ENCODE results near the gene OR51V1. TPM values are rescaled to one million over a fixed set of nuclear protein-coding genes. Genes with fewer than 3 reads are reported as not detected.

Gene OR51V1
- total and polyA plus RNA-seq, 2 of the 13 experiments (the other 11 are each of a cell fraction or from before 2014, with no cell fraction given): not detected

DNA sequence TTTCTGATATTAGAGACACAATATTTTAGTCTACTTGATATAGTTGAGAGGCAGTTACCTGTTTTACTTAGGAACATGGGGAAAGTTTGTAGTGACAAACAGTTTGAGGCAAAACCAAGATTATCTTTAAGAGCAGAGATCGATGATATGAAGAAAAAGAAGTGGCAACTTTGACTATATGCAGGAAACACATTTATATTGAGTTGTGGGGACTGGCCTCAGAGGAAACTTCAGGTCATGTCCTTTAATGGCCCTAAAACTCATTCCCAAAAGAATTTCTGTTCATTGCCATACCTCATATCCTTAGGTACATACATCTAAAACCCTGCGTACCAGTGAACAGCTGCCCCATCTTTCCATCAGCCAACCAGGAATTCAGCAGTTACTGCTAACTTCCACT lies 44.7 kb upstream of the OR51V1 start:
- Histone ChIP-seq H3K4me2 (ENCODE audit: low read depth, low read length) (no peak overlapping the region), H3K27me3 (ENCODE audit: control insufficient read depth in 1 of 2, insufficient read depth in 2 of 2, low read length in 2 of 2) (peaks cover 0 to 5% of the 10 kb centered on the region in 2 experiments; a peak in 1 of 5 replicates), H2AFZ (ENCODE audit: low read length) (no peak overlapping the region), H3K9ac (ENCODE audit: insufficient read depth, low read depth, low read length) (no peak overlapping the region), H3K4me1 (ENCODE audit: insufficient read depth, low read length) (no peaks in the 10 kb centered on the region), H3K36me3 (replicated peaks in 1 of 2; ENCODE audit: control insufficient read depth in 1 of 2, insufficient read depth in 2 of 2, low read length in 2 of 2) (no peaks in the 10 kb centered on the region), H4K20me1 (ENCODE audit: insufficient read depth, low read length) (no peaks in the 10 kb centered on the region), H3K9me3 (ENCODE audit: low read length) (no peaks in the 10 kb centered on the region), H3K27ac (ENCODE audit: extremely low read length, insufficient read depth, low read length) (no peak overlapping the region), H3K79me2 (ENCODE audit: insufficient read depth, low read length) (no peaks in the 10 kb centered on the region), H3K4me3 (replicated peaks in 1 of 3; ENCODE audit: insufficient read depth in 1 of 3, low read depth in 2 of 3, low read length in 3 of 3) (no peak overlapping the region)
- WGBS (ENCODE audit: low lambda C conversion rate): 54% methylated on average over 2 of the region's 2 CpGs
- intact Hi-C loops (cut with micrococcal nuclease; ENCODE audit: unreplicated experiment): no loop called here
- ChIA-PET CTCF (ENCODE audit: low intra/inter-chr PET ratio, low total read pairs) (no interaction called here), POLR2A (no interaction called here)
- no TSS peak for BruUV-seq (replicated peaks)
- ATAC-seq (no peak), DNase-seq (ENCODE audit: low spot score) (no peak), FAIRE-seq (no peak)
- in situ Hi-C loops (cut with HindIII; ENCODE audit: extremely low pct_ligation_motif_present, low pct_unique_long_range_greater_than_20kb): no loop called here
- no peak for TF ChIP-seq ZKSCAN8 (CRISPR knock-in tag; IDR thresholded peaks at IDR 0.05; ENCODE audit: borderline replicate concordance)
- TF ChIP-seq, protein P1, sequence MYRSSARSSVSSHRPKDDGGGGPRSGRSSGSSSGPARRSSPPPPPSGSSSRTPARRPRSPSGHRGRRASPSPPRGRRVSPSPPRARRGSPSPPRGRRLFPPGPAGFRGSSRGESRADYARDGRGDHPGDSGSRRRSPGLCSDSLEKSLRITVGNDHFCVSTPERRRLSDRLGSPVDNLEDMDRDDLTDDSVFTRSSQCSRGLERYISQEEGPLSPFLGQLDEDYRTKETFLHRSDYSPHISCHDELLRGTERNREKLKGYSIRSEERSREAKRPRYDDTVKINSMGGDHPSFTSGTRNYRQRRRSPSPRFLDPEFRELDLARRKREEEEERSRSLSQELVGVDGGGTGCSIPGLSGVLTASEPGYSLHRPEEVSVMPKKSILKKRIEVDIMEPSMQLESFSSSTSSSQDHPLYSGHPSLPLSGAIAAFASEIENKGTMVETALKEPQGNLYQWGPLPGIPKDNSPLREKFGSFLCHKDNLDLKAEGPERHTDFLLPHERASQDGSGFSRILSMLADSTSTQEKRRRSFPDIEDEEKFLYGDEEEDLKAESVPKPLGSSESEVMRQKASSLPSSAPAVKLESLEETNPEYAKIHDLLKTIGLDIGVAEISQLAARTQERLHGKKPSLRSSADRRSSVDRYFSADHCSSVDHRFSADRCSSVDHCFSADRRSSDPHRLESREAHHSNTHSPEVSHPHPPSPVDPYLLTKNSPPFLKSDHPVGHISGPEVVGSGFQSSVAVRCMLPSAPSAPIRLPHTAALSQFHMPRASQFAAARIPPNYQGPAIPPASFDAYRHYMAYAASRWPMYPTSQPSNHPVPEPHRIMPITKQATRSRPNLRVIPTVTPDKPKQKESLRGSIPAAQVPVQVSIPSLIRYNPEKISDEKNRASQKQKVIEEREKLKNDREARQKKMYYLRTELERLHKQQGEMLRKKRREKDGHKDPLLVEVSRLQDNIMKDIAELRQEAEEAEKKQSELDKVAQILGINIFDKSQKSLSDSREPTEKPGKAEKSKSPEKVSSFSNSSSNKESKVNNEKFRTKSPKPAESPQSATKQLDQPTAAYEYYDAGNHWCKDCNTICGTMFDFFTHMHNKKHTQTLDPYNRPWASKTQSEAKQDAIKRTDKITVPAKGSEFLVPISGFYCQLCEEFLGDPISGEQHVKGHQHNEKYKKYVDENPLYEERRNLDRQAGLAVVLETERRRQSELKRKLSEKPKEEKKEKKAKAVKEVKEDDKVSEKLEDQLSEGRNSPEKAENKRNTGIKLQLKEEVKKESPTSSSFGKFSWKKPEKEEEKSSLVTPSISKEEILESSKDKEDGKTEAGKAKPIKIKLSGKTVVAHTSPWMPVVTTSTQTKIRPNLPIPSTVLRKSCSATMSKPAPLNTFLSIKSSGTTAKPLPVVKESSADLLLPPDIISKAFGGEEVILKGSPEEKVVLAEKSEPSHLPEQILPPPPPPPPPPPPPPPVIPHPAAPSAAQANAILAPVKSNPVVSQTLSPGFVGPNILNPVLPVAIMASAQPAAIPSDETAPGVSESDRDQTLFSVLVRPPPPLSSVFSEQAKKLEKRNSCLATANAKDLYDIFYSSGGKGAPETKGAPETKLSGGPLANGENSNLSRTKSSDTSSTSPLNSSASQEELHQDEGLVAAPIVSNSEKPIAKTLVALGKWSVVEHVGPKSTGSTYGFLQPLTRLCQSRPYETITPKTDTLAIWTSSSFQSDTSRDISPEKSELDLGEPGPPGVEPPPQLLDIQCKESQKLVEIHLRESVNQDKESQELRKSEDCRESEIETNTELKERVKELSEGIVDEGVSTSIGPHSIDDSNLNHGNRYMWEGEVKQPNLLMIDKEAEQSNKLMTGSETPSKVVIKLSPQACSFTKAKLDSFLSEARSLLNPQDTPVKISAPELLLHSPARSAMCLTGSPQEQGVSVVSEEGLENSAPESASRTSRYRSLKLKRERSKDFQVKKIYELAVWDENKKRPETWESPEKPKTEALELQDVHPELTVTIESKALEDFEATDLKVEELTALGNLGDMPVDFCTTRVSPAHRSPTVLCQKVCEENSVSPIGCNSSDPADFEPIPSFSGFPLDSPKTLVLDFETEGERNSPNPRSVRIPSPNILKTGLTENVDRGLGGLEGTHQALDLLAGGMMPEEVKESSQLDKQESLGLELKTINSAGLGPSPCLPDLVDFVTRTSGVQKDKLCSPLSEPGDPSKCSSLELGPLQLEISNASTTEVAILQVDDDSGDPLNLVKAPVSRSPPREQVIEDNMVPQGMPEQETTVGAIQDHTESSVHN (CRISPR knock-in tag; IDR thresholded peaks at IDR 0.05): no peak
- TF ChIP-seq, protein P2, sequence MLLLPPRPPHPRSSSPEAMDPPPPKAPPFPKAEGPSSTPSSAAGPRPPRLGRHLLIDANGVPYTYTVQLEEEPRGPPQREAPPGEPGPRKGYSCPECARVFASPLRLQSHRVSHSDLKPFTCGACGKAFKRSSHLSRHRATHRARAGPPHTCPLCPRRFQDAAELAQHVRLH (CRISPR knock-in tag; IDR thresholded peaks at IDR 0.05; ENCODE audit: borderline replicate concordance, low read depth): no peak
- TF ChIP-seq MZF1 (CRISPR knock-in tag; IDR thresholded peaks at IDR 0.05; ENCODE audit: borderline replicate concordance): no peak
- TF ChIP-seq, protein P3, sequence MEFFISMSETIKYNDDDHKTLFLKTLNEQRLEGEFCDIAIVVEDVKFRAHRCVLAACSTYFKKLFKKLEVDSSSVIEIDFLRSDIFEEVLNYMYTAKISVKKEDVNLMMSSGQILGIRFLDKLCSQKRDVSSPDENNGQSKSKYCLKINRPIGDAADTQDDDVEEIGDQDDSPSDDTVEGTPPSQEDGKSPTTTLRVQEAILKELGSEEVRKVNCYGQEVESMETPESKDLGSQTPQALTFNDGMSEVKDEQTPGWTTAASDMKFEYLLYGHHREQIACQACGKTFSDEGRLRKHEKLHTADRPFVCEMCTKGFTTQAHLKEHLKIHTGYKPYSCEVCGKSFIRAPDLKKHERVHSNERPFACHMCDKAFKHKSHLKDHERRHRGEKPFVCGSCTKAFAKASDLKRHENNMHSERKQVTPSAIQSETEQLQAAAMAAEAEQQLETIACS (CRISPR knock-in tag; IDR thresholded peaks at IDR 0.05): no peak
- no peak for TF ChIP-seq TCF12 (IDR thresholded peaks at IDR 0.05)
- TF ChIP-seq TCF12 (CRISPR knock-in tag; IDR thresholded peaks at IDR 0.05): no peak
- no peak for TF ChIP-seq TCF7L2 (IDR thresholded peaks at IDR 0.05; ENCODE audit: low read depth, low read length)
- no peak for TF ChIP-seq KDM5B (CRISPR knock-in tag; IDR thresholded peaks at IDR 0.05; ENCODE audit: borderline replicate concordance)
- TF ChIP-seq BORCS8-MEF2B (CRISPR knock-in tag; IDR thresholded peaks at IDR 0.05): no peak
- no peak for TF ChIP-seq ZNF501 (CRISPR knock-in tag; IDR thresholded peaks at IDR 0.05)
- TF ChIP-seq ZNF7 (CRISPR knock-in tag; IDR thresholded peaks at IDR 0.05): no peak
- no peak for TF ChIP-seq SP140L (CRISPR knock-in tag; IDR thresholded peaks at IDR 0.05; ENCODE audit: borderline replicate concordance)
- no peak for TF ChIP-seq ZNF263 (CRISPR knock-in tag; IDR thresholded peaks at IDR 0.05)
- no peak for TF ChIP-seq EZH2 (conservative IDR thresholded peaks at IDR 0.05; ENCODE audit: low read depth, low read length)
- no peak for TF ChIP-seq ZSCAN30 (CRISPR knock-in tag; IDR thresholded peaks at IDR 0.05)

Measured in HepG2 (cell line).